A673 (cell line): ENCODE data around the gene MAP3K10. TPM values are rescaled to one million over a fixed set of nuclear protein-coding genes. Genes with fewer than 3 reads are reported as not detected.

ENCODE experiments used
- BruUV-seq: library from RNA; stranded (reverse); fragments of 400-500 nt; replicated peaks from 2 replicates; lab custom pipeline; 2021; lab: Mats Ljungman, UMichigan
- CTCF ChIA-PET: fragments of 300-600 bp; sonication (Branson Sonifier 250); formaldehyde crosslinking; loops from one replicate; lab custom pipeline; 2022; ENCODE audit warnings: antibody characterized with exemption; lab: Charles Lee
- POLR2A ChIA-PET: fragments of 300-600 bp; sonication (Branson Sonifier 250); formaldehyde crosslinking; loops from one replicate; lab custom pipeline; 2022; ENCODE audit warnings: antibody characterized with exemption; ENCODE audit not compliant: low non-redundant PET; lab: Charles Lee
- DNase-seq: peaks from one replicate; pipeline ENCODE4 v3.0.0-alpha.2; 2015; ENCODE audit warnings: low spot score
- H3K27ac ChIP-seq: fragments of 200-600 bp; sonication (generic); 2 replicates; pipeline ENCODE4 v1.5.1; 2016; ENCODE audit warnings: mixed run types, low read depth, mild to moderate bottlenecking, mixed read lengths, antibody characterized with exemption, low read length; ENCODE audit not compliant: poor library complexity, severe bottlenecking
- H3K27me3 ChIP-seq: fragments of 200-600 bp; sonication (generic); replicated peaks from 2 replicates; pipeline ENCODE4 v1.6.1; 2017; ENCODE audit warnings: mixed run types, low read depth, mild to moderate bottlenecking, mixed read lengths, antibody characterized with exemption, low read length; ENCODE audit not compliant: insufficient read depth, poor library complexity
- H3K36me3 ChIP-seq: fragments of 200-600 bp; sonication (generic); 2 replicates; pipeline ENCODE4 v1.6.1; 2016; ENCODE audit warnings: mixed run types, mild to moderate bottlenecking, mixed read lengths, antibody characterized with exemption, low read length; ENCODE audit not compliant: insufficient read depth, poor library complexity, severe bottlenecking
- H3K4me1 ChIP-seq: fragments of 200-600 bp; sonication (generic); 2 replicates; pipeline ENCODE4 v1.6.1; 2017; ENCODE audit warnings: mixed run types, mild to moderate bottlenecking, mixed read lengths, antibody characterized with exemption, low read length; ENCODE audit not compliant: insufficient read depth, poor library complexity, severe bottlenecking
- H3K4me3 ChIP-seq: fragments of 200-600 bp; sonication (generic); 2 replicates; pipeline ENCODE4 v1.5.1; 2016; ENCODE audit warnings: low read depth, mixed run types, mild to moderate bottlenecking, mixed read lengths, low read length; ENCODE audit not compliant: poor library complexity, severe bottlenecking
- H3K9me3 ChIP-seq: fragments of 200-600 bp; sonication (generic); 2 replicates; pipeline ENCODE4 v1.6.1; 2016; ENCODE audit warnings: mixed run types, low read depth, mild to moderate bottlenecking, mixed read lengths, antibody characterized with exemption, low read length; ENCODE audit not compliant: poor library complexity, severe bottlenecking
- EZH2 ChIP-seq: fragments of 200-600 bp; sonication (generic); IDR thresholded peaks from 2 replicates; pipeline ENCODE4 v1.6.1; 2017; ENCODE audit warnings: borderline replicate concordance, low read depth, mild to moderate bottlenecking, mixed read lengths, antibody characterized with exemption, low read length; ENCODE audit not compliant: poor library complexity, severe bottlenecking
- intact Hi-C: fragments of 100-400 bp; cut with micrococcal nuclease; formaldehyde crosslinking; loops from one replicate; pipeline ENCODE4 v1.10.0; 2022; ENCODE audit not compliant: unreplicated experiment
- total RNA-seq: library from RNA; stranded (reverse); gene quantifications from 2 replicates; pipeline ENCODE4 v1.2.3, GENCODE V29; 2021
- TF ChIP-seq, protein P1 (sequence below): fragments of 300-800, 200-600 bp; sonication (generic); conservative IDR thresholded peaks from 2 replicates; pipeline ENCODE4 v1.5.1; 2017; ENCODE audit warnings: low read depth, mild to moderate bottlenecking, antibody characterized with exemption, low read length, moderate library complexity, mixed read lengths

The MAP3K10 gene
- total RNA-seq, 1 experiment from 2014 or later: 17.8 TPM

DNA sequence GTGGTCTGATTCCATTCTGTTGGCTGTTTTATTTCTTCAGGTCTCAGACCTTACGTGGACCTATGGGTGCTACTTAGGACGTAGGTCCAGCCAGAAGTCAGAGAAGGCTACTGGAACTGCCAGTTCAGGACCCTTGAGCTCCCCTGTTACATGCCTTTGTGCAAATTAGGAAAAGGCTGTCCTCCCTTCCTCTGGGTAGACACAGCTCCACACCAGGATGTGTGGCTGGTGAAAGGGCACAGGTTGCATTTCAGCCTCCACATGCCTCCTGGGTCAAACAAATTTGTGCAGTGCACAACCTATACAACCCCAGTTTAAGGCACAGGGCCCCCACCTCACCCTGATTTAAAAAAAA, 43.9 kb upstream of the MAP3K10 start:
- TF ChIP-seq, protein P1, sequence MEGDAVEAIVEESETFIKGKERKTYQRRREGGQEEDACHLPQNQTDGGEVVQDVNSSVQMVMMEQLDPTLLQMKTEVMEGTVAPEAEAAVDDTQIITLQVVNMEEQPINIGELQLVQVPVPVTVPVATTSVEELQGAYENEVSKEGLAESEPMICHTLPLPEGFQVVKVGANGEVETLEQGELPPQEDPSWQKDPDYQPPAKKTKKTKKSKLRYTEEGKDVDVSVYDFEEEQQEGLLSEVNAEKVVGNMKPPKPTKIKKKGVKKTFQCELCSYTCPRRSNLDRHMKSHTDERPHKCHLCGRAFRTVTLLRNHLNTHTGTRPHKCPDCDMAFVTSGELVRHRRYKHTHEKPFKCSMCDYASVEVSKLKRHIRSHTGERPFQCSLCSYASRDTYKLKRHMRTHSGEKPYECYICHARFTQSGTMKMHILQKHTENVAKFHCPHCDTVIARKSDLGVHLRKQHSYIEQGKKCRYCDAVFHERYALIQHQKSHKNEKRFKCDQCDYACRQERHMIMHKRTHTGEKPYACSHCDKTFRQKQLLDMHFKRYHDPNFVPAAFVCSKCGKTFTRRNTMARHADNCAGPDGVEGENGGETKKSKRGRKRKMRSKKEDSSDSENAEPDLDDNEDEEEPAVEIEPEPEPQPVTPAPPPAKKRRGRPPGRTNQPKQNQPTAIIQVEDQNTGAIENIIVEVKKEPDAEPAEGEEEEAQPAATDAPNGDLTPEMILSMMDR: no peak
- no peak for TF ChIP-seq EZH2
- ChIA-PET POLR2A (no interaction called here), CTCF (interaction anchor here (0.6 to 1.3 kb wide), 3 partner anchors 18 to 488 kb away, joined by 3 to 7 read pairs (median 4); no protein-coding TSS in a partner anchor)
- no TSS peak for BruUV-seq
- intact Hi-C loops: loop anchor here (5.0 to 10.0 kb wide), 5 partner anchors 70 to 487 kb away; partner anchors contain the start of genes AKT2 and TTC9B
- Histone ChIP-seq H3K27me3 (no peaks in the 10 kb centered on the region), H3K9me3 (no peaks in the 10 kb centered on the region), H3K27ac (peak overlapping the region; percentile 92), H3K4me1 (peaks cover 38% of the 10 kb centered on the region), H3K36me3 (no peaks in the 10 kb centered on the region), H3K4me3 (peak overlapping the region; percentile 55)
- DNase-seq: no peak

DNA sequence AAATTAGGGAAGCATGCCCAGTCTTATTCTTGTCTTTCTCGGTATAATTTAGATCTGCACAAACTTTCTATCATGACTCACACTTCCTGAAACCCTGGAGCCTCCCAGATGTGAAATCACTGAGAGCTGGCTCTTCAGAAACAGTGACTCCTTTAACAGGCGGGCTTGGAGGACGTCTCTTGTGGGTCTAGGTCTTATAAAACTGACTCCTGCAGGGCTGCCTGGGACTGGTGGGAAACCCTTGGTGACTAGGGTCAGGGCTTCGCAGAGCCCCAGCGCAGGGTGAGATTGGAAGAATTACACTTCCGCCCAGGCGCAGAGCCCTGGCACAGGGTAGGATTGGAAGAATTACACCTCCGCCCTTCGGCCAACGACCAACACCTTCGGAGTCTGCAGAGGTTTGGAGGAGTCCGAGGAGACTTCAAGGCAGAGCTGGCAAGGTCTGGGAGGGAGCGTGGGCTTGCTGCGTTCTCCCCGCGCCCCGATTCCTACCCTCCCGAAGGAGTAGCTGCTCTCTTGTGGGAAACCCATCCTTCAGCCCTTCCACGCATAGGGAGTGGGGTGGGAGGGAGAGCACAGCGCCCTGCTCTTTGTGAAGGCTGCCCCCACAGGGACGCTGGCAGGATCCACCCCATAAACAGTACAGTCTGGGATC, 43.4 kb upstream of the MAP3K10 start:
- TSS peak; percentile 88 for BruUV-seq
- POLR2A ChIA-PET: interaction anchor here (0.6 kb wide), 2 partner anchors 54 to 1725 kb away, joined by 3 to 10 read pairs; no protein-coding TSS in a partner anchor
- DNase-seq: peak; percentile 95

DNA sequence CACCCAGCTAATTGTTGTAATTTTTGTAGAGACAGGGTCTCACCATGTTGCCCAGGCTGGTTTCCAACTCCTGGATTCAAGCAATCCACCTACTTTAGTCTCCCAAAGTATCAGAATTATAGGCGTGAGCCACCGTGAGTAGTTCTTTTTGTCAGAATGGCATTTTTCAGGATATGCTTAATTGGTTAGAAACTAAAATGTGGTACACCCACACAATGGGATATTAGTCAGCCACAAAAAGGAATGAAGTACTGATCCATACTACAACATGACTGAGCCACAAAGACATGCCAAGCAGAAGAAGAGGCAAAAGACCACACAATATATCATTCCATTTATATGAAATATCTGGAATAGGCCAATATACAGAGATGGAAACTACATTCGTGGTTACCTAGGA, 41.7 kb upstream of the MAP3K10 start:
- TF ChIP-seq, protein P1: no peak
- no peak for TF ChIP-seq EZH2
- Histone ChIP-seq H3K4me1 (peaks cover 24% of the 10 kb centered on the region), H3K36me3 (no peaks in the 10 kb centered on the region), H3K27me3 (no peaks in the 10 kb centered on the region), H3K9me3 (no peaks in the 10 kb centered on the region), H3K27ac (no peak overlapping the region), H3K4me3 (no peak overlapping the region)
- BruUV-seq: no TSS peak
- ChIA-PET CTCF (no interaction called here), POLR2A (no interaction called here)
- no peak for DNase-seq
- intact Hi-C loops: loop anchor here (5.0 to 10.0 kb wide), 5 partner anchors 68 to 485 kb away; partner anchors contain the start of genes AKT2 and TTC9B

More for the DNA sequence above, 43.4 kb upstream of the MAP3K10 start:
- Histone ChIP-seq H3K27me3 (no peaks in the 10 kb centered on the region), H3K4me3 (peak overlapping the region; percentile 55), H3K27ac (peak overlapping the region; percentile 92), H3K36me3 (no peaks in the 10 kb centered on the region), H3K4me1 (peaks cover 38% of the 10 kb centered on the region), H3K9me3 (no peaks in the 10 kb centered on the region)
- CTCF ChIA-PET: interaction anchor here (0.6 to 1.3 kb wide), 4 partner anchors 15 to 487 kb away, joined by 3 to 7 read pairs (median 4); no protein-coding TSS in a partner anchor
- intact Hi-C loops: loop anchor here (5.0 to 10.0 kb wide), 5 partner anchors 69 to 487 kb away; partner anchors contain the start of genes AKT2 and TTC9B
- TF ChIP-seq, protein P1: 0 out of 2 replicates have a peak, but pooled peaks have one; percentile 19
- TF ChIP-seq EZH2: no peak
